Measurements from ENCODE around the gene CCDC7. TPM values are rescaled to one million over a fixed set of nuclear protein-coding genes. Genes with fewer than 3 reads are reported as not detected.
"Not testable (repeated sequence)": the region's sequence is repeated elsewhere in the genome, so short reads cannot be mapped to it uniquely, and the experiment has no call there.

Gene CCDC7
- total RNA-seq, 2 experiments from 2014 or later: 69.4 to 72.9 TPM

- Histone ChIP-seq H3K36me3 (ENCODE audit: insufficient read depth, low read length) (peaks cover 31% of the 10 kb centered on the region), H3K4me3 (ENCODE audit: low read length) (no peak overlapping the region), H3K27me3 (ENCODE audit: control insufficient read depth in 1 of 2, insufficient read depth in 2 of 2, low read length in 2 of 2) (no peaks in the 10 kb centered on the region), H3K27ac (ENCODE audit: low read depth in 1 of 2, low read length in 2 of 2) (no peak overlapping the region), H3K4me1 (ENCODE audit: insufficient read depth, low read length) (no peaks in the 10 kb centered on the region), H3K9me3 (ENCODE audit: control insufficient read depth in 1 of 2, insufficient read depth in 1 of 2, low read length in 2 of 2) (no peaks in the 10 kb centered on the region)
- ATAC-seq (ENCODE audit: poor library complexity) (no peak), DNase-seq (no peak)
- Mint-ChIP-seq H3K27ac (no peak overlapping the region), H3K9me3 (no peaks in the 10 kb centered on the region), H3K4me1 (ENCODE audit: low read depth) (peaks cover 11% of the 10 kb centered on the region), H3K27me3 (no peaks in the 10 kb centered on the region), H3K4me3 (no peak overlapping the region), H3K36me3 (ENCODE audit: low read depth) (peaks cover 75% of the 10 kb centered on the region)
- ChIA-PET POLR2A (no interaction called here), CTCF (no interaction called here)
- TF ChIP-seq, protein P1, sequence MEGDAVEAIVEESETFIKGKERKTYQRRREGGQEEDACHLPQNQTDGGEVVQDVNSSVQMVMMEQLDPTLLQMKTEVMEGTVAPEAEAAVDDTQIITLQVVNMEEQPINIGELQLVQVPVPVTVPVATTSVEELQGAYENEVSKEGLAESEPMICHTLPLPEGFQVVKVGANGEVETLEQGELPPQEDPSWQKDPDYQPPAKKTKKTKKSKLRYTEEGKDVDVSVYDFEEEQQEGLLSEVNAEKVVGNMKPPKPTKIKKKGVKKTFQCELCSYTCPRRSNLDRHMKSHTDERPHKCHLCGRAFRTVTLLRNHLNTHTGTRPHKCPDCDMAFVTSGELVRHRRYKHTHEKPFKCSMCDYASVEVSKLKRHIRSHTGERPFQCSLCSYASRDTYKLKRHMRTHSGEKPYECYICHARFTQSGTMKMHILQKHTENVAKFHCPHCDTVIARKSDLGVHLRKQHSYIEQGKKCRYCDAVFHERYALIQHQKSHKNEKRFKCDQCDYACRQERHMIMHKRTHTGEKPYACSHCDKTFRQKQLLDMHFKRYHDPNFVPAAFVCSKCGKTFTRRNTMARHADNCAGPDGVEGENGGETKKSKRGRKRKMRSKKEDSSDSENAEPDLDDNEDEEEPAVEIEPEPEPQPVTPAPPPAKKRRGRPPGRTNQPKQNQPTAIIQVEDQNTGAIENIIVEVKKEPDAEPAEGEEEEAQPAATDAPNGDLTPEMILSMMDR (IDR thresholded peaks at IDR 0.05): no peak
- intact Hi-C loops (cut with DNase I, micrococcal nuclease): no loop called here
Observed at GRCh38 chr10:32471232-32471631, 25.3 kb downstream of the CCDC7 start.

DNA sequence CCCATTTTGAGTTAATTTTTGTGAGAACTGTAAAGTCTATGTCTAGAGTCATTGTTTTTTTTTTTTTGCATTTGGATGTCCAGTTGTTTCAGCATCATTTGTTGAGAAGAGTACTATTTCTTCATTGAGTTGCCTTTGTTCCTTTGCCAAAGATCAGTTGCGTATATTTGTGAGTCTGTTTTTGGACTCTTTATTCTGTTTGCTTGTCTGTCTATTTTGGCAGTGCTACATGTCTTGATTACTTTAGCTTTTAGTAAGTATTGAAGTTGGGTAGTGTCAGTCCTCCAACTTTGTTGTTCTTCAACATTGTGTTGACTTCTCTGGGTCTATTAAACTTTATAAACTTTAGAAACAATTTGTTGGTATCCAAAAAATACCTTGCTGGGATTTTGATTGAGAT, 31.6 kb downstream of the CCDC7 start:
- Histone ChIP-seq H3K9me3 (ENCODE audit: control insufficient read depth in 1 of 2, insufficient read depth in 1 of 2, low read length in 2 of 2) (peaks cover 0 to 15% of the 10 kb centered on the region in 2 experiments), H3K4me3 (ENCODE audit: low read length) (no peak overlapping the region), H3K4me1 (ENCODE audit: insufficient read depth, low read length) (no peaks in the 10 kb centered on the region), H3K27ac (ENCODE audit: low read depth in 1 of 2, low read length in 2 of 2) (no peak overlapping the region), H3K36me3 (ENCODE audit: insufficient read depth, low read length) (peaks cover 46% of the 10 kb centered on the region), H3K27me3 (ENCODE audit: control insufficient read depth in 1 of 2, insufficient read depth in 2 of 2, low read length in 2 of 2) (no peaks in the 10 kb centered on the region)
- CTCF ChIA-PET: no interaction called here
- Mint-ChIP-seq H3K27me3 (no peaks in the 10 kb centered on the region), H3K36me3 (ENCODE audit: low read depth) (peaks cover 87% of the 10 kb centered on the region), H3K9me3 (peaks cover 6% of the 10 kb centered on the region), H3K27ac (no peak overlapping the region), H3K4me1 (ENCODE audit: low read depth) (peaks cover 9% of the 10 kb centered on the region), H3K4me3 (no peak overlapping the region)
- POLR2A ChIA-PET: no interaction called here
- ATAC-seq (ENCODE audit: poor library complexity) (no peak), DNase-seq (no peak)
- TF ChIP-seq, protein P1 (IDR thresholded peaks at IDR 0.05): no peak
- intact Hi-C loops (cut with DNase I, micrococcal nuclease): no loop called here

GRCh38 chr10:32481606-32482005, 35.7 kb downstream of the CCDC7 start:
- intact Hi-C loops (cut with DNase I, micrococcal nuclease): no loop called here
- no peaks in the 10 kb centered on the region for H3K27me3 Mint-ChIP-seq
- DNase-seq (no peak), ATAC-seq (ENCODE audit: poor library complexity) (no peak)
- H3K4me1 Mint-ChIP-seq (ENCODE audit: low read depth): peaks cover 9% of the 10 kb centered on the region
- Histone ChIP-seq H3K9me3 (ENCODE audit: control insufficient read depth in 1 of 2, insufficient read depth in 1 of 2, low read length in 2 of 2) (peaks cover 0 to 15% of the 10 kb centered on the region in 2 experiments), H3K27me3 (ENCODE audit: control insufficient read depth in 1 of 2, insufficient read depth in 2 of 2, low read length in 2 of 2) (no peaks in the 10 kb centered on the region), H3K4me3 (ENCODE audit: low read length) (no peak overlapping the region), H3K36me3 (ENCODE audit: insufficient read depth, low read length) (peaks cover 25% of the 10 kb centered on the region), H3K27ac (ENCODE audit: low read depth in 1 of 2, low read length in 2 of 2) (no peak overlapping the region), H3K4me1 (ENCODE audit: insufficient read depth, low read length) (no peaks in the 10 kb centered on the region)
- H3K4me3 Mint-ChIP-seq: no peak overlapping the region
- peaks cover 6% of the 10 kb centered on the region for H3K9me3 Mint-ChIP-seq
- no peak overlapping the region for H3K27ac Mint-ChIP-seq
- ChIA-PET POLR2A (no interaction called here), CTCF (interaction anchor here (0.6 kb wide), 1 partner anchor 1951 kb away, joined by 3 read pairs; no protein-coding TSS in a partner anchor)
- TF ChIP-seq, protein P1 (IDR thresholded peaks at IDR 0.05): no peak
- peaks cover 95% of the 10 kb centered on the region for H3K36me3 Mint-ChIP-seq (ENCODE audit: low read depth)

DNA sequence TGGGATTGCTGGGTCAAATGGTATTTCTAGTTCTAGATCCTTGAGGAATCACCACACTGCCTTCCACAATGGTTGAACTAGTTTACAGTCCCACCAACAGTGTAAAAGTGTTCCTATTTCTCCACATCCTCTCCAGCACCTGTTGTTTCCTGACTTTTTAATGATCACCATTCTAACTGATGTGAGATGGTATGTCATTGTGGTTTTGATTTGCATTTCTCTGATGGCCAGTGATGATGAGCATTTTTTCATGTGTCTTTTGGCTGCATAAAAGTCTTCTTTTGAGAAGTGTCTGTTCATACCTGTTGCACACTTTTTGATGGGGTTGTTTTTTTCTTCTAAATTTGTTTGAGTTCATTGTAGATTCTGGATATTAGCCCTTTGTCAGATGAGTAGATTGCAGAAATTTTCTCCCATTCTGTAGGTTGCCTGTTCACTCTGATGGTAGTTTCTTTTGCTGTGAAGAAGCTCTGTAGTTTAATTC, 37.1 kb downstream of the CCDC7 start:
- H3K4me1 ChIP-seq (ENCODE audit: insufficient read depth, low read length); ATAC-seq (ENCODE audit: poor library complexity); H3K9me3 Mint-ChIP-seq; CTCF ChIA-PET; H3K27me3 Mint-ChIP-seq; H3K27me3 ChIP-seq (ENCODE audit: control insufficient read depth in 1 of 2, insufficient read depth in 2 of 2, low read length in 2 of 2); POLR2A ChIA-PET; H3K4me3 ChIP-seq (ENCODE audit: low read length); H3K27ac ChIP-seq (ENCODE audit: low read depth in 1 of 2, low read length in 2 of 2); H3K4me3 Mint-ChIP-seq; DNase-seq; H3K27ac Mint-ChIP-seq; intact Hi-C loops (cut with DNase I, micrococcal nuclease): not testable (repeated sequence)
- peaks cover 95% of the 10 kb centered on the region for H3K36me3 Mint-ChIP-seq (ENCODE audit: low read depth)
- peaks cover 3 to 15% of the 10 kb centered on the region in 2 experiments for H3K9me3 ChIP-seq (ENCODE audit: control insufficient read depth in 1 of 2, insufficient read depth in 1 of 2, low read length in 2 of 2)
- H3K4me1 Mint-ChIP-seq (ENCODE audit: low read depth): peaks cover 15% of the 10 kb centered on the region
- peaks cover 27% of the 10 kb centered on the region for H3K36me3 ChIP-seq (ENCODE audit: insufficient read depth, low read length)

DNA sequence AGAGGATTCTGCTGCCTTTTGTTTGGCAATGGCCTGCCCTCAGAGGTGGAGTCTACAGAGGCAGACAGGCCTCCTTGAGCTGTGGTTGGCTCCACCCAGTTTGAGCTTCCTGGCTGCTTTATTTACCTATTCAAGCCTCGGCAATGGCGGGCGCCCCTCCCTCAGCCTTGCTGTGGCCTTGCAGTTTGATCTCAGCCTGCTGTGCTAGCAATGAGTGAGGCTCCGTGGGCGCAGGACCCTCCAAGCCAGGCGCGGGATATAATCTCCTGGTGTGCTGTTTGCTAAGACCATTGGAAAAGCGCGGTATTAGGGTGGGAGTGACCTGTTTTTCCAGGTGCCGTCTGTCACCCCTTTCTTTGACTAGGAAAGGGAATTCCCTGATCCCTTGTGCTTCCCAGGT, 42.1 kb downstream of the CCDC7 start:
- Histone ChIP-seq H3K4me1 (ENCODE audit: insufficient read depth, low read length) (peaks cover 10% of the 10 kb centered on the region), H3K36me3 (ENCODE audit: insufficient read depth, low read length) (peaks cover 19% of the 10 kb centered on the region)
- CTCF ChIA-PET; H3K27ac Mint-ChIP-seq; H3K4me3 Mint-ChIP-seq; H3K9me3 ChIP-seq (ENCODE audit: control insufficient read depth in 1 of 2, insufficient read depth in 1 of 2, low read length in 2 of 2); DNase-seq; ATAC-seq (ENCODE audit: poor library complexity); H3K27me3 ChIP-seq (ENCODE audit: control insufficient read depth in 1 of 2, insufficient read depth in 2 of 2, low read length in 2 of 2); POLR2A ChIA-PET; H3K9me3 Mint-ChIP-seq; H3K27ac ChIP-seq (ENCODE audit: low read depth in 1 of 2, low read length in 2 of 2); intact Hi-C loops (cut with DNase I, micrococcal nuclease); H3K27me3 Mint-ChIP-seq; H3K4me3 ChIP-seq (ENCODE audit: low read length): not testable (repeated sequence)
- Mint-ChIP-seq H3K4me1 (ENCODE audit: low read depth) (peaks cover 25% of the 10 kb centered on the region), H3K36me3 (ENCODE audit: low read depth) (peaks cover 91% of the 10 kb centered on the region)
